Activated CD8-positive, alpha-beta memory T cell treated with anti-CD3 and anti-CD28 coated beads, Interleukin-2, amount 50 U/mL, for 4 hours (primary cell): ENCODE data around the gene PSMB5.

ENCODE experiments used
- DNase-seq: peaks from one replicate; pipeline ENCODE4 v3.0.0-alpha.2; 2020

PSMB5 gene

GRCh38 chr14:23058654-23059504, 24.2 kb upstream of the PSMB5 start:
- no peak for DNase-seq

- peak; percentile 88 for DNase-seq
Measured at GRCh38 chr14:23057757-23058653, 23.3 kb upstream of the PSMB5 start.

GRCh38 chr14:23056956-23057756, 22.5 kb upstream of the PSMB5 start, which contains the start of gene CDH24:
Gene CDH24 (minus strand): TSS chr14:23057520. CDS start chr14:23055733, 1,787 bp downstream.
- DNase-seq, result peak; percentile 72

- DNase-seq, result peak; percentile 71
Measured at GRCh38 chr14:23056145-23056955, 21.6 kb upstream of the PSMB5 start.

- no peak for DNase-seq
Measured at GRCh38 chr14:23055621-23056144, 21.0 kb upstream of the PSMB5 start.

GRCh38 chr14:23055147-23055550, 20.4 kb upstream of the PSMB5 start:
- DNase-seq, result no peak

- DNase-seq, result peak; percentile 45
Measured at GRCh38 chr14:23054000-23054811, 19.5 kb upstream of the PSMB5 start.

- no peak for DNase-seq
Measured at GRCh38 chr14:23053426-23053825, 18.7 kb upstream of the PSMB5 start.

GRCh38 chr14:23052671-23053070, 18.0 kb upstream of the PSMB5 start:
- no peak for DNase-seq

GRCh38 chr14:23052182-23052623, 17.5 kb upstream of the PSMB5 start:
- no peak for DNase-seq

GRCh38 chr14:23051141-23052057, 16.7 kb upstream of the PSMB5 start:
- no peak for DNase-seq

- DNase-seq, result no peak
Measured at GRCh38 chr14:23049011-23049410, 14.3 kb upstream of the PSMB5 start.

- DNase-seq, result no peak
Measured at GRCh38 chr14:23047751-23048693, 13.3 kb upstream of the PSMB5 start.

- no peak for DNase-seq
Measured at GRCh38 chr14:23047034-23047634, 12.4 kb upstream of the PSMB5 start.

GRCh38 chr14:23045419-23046357, 11.0 kb upstream of the PSMB5 start:
- no peak for DNase-seq

GRCh38 chr14:23044840-23045239, 10.1 kb upstream of the PSMB5 start:
- no peak for DNase-seq

GRCh38 chr14:23043754-23044153, 9.1 kb upstream of the PSMB5 start:
- DNase-seq, result no peak
